Right lung (tissue), 5 donors: ENCODE results near the gene FAM162A. TPM values are rescaled to one million over a fixed set of nuclear protein-coding genes. Genes with fewer than 3 reads are reported as not detected.
A peak's percentile ranks its signal among the peaks of the same experiment; 100 is the strongest.

Experiments used
- DNase-seq, 2 donors: peaks; one replicate each; pipeline ENCODE4 v3.0.0-alpha.2; 2013
- polyA plus RNA-seq, 5 donors: library from polyadenylated mRNA; unstranded; fragments of 120-200 nt; gene quantifications; one replicate each; pipeline versions ENCODE4 v1.2.1 to v1.2.3, GENCODE V29; 2013; ENCODE audit warnings: inconsistent platforms in 1 of 5, low replicate concordance in 1 of 5; ENCODE audit not compliant: insufficient read length in 5 of 5, insufficient read depth in 1 of 5

FAM162A gene
- polyA plus RNA-seq, 5 donors, result 35.8 to 54.4 (median 42.9) TPM

- no peak for DNase-seq
Observed at GRCh38 chr3:122377975-122378374, 6.0 kb upstream of the FAM162A start.

GRCh38 chr3:122382888-122383666 lies 905 bp upstream of the FAM162A start, which contains the start of gene MIX23:
Gene MIX23, minus strand, starts transcription at chr3:122383231. Its CDS starts 7 bp downstream, at chr3:122383224.
- peak; percentile 81 to 82 for DNase-seq

- DNase-seq, result no peak
Observed at GRCh38 chr3:122387709-122388108, 3.7 kb downstream of the FAM162A start.

- DNase-seq, result no peak
Observed at GRCh38 chr3:122389197-122389596, 5.2 kb downstream of the FAM162A start.

- no peak for DNase-seq
Observed at GRCh38 chr3:122389892-122390291, 5.9 kb downstream of the FAM162A start.

- peak in 1 of 2 donors; percentile 12 for DNase-seq
Observed at GRCh38 chr3:122390665-122391064, 6.7 kb downstream of the FAM162A start.

GRCh38 chr3:122391681-122392446 lies 7.9 kb downstream of the FAM162A start:
- no peak for DNase-seq

- no peak for DNase-seq
Observed at GRCh38 chr3:122392868-122393844, 9.2 kb downstream of the FAM162A start.

GRCh38 chr3:122394173-122394572 lies 10.2 kb downstream of the FAM162A start:
- no peak for DNase-seq

GRCh38 chr3:122395582-122395981 lies 11.6 kb downstream of the FAM162A start:
- no peak for DNase-seq

- DNase-seq, result no peak
Observed at GRCh38 chr3:122396511-122396910, 12.5 kb downstream of the FAM162A start.

GRCh38 chr3:122397201-122397600 lies 13.2 kb downstream of the FAM162A start:
- DNase-seq, result no peak

GRCh38 chr3:122398920-122399319 lies 14.9 kb downstream of the FAM162A start:
- DNase-seq, result no peak

GRCh38 chr3:122403489-122403888 lies 19.5 kb downstream of the FAM162A start:
- DNase-seq, result no peak

- DNase-seq, result no peak
Observed at GRCh38 chr3:122405015-122405414, 21.0 kb downstream of the FAM162A start.

- DNase-seq, result no peak
Observed at GRCh38 chr3:122406198-122406597, 22.2 kb downstream of the FAM162A start.

GRCh38 chr3:122407946-122408345 lies 24.0 kb downstream of the FAM162A start:
- DNase-seq, result no peak

GRCh38 chr3:122409446-122409845 lies 25.5 kb downstream of the FAM162A start:
- no peak for DNase-seq

GRCh38 chr3:122410111-122410510 lies 26.1 kb downstream of the FAM162A start:
- DNase-seq, result no peak

- DNase-seq, result no peak
Observed at GRCh38 chr3:122410639-122411038, 26.7 kb downstream of the FAM162A start.

- no peak for DNase-seq
Observed at GRCh38 chr3:122414391-122414790, 30.4 kb downstream of the FAM162A start.
